HG03575 (cell line): ENCODE data around the gene STARD7.
A peak's percentile ranks its signal among the peaks of the same experiment; 100 is the strongest.
"Not testable (repeated sequence)": the region's sequence is repeated elsewhere in the genome, so short reads cannot be mapped to it uniquely, and the experiment has no call there.

ENCODE experiments used
- ATAC-seq: cut with Tn5 transposase; IDR thresholded peaks from one replicate; pipeline ENCODE4 v1.9.1; 2021; ENCODE audit not compliant: unreplicated experiment, insufficient number of reproducible peaks, low FRiP score; ENCODE audit errors: extremely low read depth

STARD7 gene, protein sequence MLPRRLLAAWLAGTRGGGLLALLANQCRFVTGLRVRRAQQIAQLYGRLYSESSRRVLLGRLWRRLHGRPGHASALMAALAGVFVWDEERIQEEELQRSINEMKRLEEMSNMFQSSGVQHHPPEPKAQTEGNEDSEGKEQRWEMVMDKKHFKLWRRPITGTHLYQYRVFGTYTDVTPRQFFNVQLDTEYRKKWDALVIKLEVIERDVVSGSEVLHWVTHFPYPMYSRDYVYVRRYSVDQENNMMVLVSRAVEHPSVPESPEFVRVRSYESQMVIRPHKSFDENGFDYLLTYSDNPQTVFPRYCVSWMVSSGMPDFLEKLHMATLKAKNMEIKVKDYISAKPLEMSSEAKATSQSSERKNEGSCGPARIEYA

DNA sequence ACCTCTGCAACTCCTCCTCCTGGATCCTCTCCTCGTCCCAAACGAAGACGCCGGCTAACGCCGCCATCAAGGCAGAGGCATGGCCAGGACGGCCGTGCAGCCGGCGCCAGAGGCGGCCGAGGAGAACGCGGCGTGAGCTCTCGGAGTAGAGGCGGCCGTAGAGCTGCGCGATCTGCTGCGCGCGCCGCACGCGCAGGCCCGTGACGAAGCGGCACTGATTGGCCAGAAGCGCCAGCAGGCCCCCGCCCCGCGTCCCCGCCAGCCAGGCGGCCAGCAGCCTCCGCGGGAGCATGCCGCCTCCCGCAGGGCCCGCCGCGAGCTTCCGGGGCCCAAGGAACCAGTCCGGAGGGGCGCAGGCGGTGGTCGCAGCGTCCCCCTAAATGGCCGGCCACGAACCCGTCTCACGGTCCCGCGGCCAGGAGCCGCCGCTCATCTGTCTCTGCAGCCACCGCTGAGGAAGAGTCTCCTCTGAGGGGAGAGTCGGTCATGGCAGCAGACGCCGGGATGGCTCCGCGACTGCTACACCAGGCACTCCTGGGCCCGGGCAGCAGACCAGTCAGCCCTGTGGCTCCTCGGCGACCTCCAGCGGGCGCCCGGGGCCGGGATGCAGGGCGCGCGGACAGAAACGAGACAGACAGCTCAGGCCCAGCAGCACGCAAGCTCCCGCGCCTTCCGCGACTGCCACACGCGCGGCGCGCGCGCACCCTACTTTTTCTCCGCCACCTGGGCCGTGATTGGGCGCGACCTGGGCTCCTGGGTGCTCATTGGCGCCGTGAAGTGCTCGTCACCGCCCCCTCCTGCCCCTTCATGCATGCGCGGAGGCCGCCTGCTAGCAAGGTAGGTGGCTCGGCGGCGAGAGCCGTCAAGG, at the start of gene STARD7:
Gene STARD7 (minus strand): TSS at position 685 of the 868 bp plus-strand sequence. CDS start 393 bp downstream, at position 292.
- no peak for ATAC-seq

DNA sequence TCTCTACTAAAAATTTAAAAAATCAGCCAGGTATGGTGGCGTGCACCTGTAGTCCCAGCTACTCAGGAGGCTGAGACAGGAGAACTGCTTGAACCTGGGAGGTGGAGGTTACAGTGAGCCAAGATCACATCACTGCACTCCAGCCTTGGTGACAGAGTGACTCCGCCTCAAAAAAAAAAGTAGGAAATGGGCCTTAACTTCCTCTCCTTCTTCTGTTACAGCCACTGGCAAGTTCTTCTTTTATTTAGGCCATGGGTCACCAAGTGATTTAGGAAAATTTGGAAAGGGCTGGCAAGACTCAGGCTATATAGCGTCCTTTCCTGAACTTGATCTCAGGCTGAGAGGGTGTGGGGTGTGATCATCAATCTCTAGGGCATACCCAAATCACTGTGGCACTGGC, 49.1 kb upstream of the STARD7 start:
- not testable (repeated sequence) for ATAC-seq

DNA sequence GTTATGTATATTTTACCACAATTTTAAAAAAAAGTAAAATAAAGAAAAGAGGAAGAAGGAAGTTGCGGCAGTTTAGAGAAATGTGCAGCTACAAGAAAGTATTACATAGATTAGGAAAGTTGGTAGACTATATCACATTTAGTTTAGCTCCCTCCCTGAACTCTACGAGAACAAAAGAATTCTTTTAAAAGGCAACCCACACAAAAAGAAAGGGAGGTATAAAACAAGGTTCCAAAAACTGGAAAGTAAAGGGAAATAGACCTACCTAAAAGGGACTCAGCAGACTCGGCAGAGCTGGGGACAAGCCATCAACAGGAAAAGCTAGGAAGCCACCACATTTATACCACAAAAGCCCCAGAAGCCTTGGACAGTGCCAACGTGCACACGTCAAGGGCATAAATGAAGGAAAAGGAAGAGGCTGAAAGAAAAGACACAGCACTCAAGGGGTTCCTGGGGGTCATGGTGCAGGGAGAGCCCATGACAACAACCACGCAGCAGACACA, 48.0 kb upstream of the STARD7 start:
- ATAC-seq: no peak

DNA sequence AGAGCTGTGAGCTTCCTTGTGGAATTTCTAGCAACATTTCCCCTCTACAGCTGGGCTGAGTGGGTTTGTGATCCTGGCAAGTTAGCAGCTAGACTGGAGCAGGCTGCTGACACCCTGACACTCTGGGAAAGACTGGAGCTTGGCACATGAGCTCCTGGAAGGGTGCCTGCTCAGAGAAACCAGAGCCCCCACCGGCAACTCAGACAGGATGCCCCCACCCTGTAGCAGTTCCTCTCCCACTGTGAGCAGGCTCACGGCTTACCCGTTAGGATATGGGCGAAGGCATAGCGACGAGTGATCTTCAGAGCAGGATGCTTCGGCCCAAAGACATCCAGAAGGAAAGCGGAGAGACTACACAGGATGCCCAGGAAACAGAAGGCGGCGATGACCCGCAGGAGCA, 45.9 kb upstream of the STARD7 start:
- ATAC-seq: no peak

DNA sequence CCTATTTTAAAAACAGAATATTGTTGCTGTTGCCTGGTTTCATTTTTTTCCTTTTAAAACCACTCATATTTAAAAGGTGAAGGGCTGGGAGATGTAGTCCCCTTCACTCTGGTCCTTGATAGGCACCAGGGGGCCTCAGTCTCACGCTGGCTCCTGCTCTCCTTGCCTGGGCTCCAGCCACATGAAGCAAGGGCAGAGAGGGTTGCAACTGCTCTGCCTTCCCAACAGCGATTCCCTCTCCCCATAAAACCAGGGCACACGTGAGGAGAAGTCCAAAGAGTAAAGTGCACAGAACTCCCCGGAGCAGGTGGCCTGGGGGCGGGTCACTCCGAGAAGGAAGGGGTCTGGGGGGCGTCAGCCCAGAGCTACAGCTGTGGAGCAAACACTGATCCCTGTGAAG, 44.4 kb upstream of the STARD7 start:
- ATAC-seq: no peak

DNA sequence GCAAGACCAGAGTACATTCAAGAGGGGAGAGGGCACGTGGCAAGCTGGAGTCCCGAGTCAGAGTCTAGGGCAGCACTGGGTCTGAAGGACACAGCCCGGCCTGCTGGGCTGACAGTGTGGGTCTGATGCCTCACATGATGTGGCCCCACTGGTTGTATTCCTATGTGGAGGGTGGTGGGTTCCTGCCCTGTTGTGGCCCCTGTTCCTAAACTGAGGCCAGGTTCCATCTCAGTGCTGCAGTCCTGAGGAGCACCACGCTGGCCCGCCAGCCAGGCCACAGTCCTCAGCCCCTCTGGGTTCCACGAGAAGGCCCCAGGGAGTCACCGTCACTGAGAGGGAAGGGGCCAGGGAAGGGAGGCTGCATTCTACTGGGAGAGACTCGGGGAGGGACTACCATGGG, 43.9 kb upstream of the STARD7 start:
- no peak for ATAC-seq

DNA sequence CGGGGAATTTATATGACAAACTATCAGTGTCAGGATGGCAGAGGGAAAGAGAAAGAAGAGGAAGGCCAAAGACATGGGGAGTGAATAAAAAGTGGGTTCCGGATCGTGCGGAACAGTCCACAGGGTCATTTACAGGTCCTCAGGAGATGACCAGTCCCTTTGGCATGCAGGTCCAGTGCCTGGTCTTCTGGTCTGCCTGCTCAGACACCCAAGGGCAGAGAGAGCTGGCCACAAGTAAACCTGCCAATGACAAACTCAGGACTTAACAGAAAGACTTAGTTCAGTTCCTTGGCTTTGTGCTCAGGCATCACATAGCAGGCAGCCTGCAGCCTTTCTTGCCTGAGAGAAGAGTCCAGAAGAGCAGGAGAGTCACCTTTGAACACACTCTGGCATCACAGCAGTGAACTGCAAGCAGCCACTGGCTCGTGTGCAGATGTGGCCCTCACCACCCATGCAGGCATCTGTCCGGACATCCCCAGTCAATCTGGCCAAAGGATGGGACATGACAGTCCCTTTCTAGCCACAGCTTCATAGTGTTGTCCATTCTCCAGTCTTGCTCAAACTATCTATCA, 43.2 kb upstream of the STARD7 start:
- ATAC-seq: no peak

DNA sequence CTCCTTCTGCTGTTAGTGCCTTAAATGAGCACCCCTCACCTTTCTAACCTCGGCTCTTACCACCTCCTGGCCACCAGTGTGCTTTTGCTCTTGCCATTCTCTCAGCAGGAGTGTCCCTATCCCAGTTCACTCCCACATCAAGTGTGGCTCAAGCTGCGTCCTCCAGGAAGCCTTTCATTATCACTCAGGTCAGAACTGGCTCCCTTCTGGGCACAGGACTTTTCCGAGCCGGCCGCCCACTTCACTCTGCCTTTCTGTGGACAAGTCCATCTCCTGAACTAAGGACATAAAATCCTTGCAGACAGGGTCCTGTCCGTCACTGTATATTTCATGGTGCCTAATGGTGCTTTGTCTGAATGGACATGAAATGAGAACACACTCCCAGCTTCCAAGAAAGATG, 41.6 kb upstream of the STARD7 start:
- ATAC-seq: no peak

DNA sequence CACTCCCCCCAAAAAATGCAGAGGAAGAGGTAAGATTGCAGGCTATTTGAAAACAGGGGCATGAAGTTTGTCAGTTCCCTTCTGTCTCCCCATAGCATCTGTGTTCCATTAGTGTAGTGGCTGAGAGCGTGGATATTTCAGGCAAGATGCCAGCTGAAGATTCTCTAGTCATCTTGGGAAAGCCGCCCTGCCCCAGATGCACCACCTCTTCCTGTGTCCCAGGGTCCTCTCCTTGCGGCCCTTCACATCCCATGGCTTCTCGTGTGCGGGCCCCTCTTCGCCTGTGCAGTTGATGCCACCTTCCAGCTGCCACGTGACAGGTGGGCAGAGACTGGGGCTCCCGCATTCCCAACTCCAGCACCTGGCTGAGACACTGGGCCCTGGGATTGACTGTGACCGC, 41.0 kb upstream of the STARD7 start:
- no peak for ATAC-seq

DNA sequence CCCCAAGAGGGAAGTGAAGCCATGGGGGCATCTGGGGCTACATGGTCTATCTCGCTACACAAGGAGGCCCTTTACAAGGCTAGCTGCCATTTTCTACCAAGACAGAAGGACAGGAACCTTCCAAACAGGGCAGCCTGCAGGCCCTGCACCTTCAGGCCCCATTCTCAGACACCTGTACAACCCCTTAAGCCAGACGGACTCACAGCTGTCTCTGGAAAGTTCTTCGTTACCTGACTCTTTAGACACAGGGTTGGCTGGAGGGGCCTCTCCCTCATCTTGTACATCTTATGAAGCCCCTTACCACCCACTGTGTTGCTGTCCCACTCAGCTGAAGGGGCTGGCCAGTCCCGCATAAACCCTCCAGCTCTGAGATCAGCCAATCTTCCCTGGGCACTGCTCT, 40.0 kb upstream of the STARD7 start:
- no peak for ATAC-seq

DNA sequence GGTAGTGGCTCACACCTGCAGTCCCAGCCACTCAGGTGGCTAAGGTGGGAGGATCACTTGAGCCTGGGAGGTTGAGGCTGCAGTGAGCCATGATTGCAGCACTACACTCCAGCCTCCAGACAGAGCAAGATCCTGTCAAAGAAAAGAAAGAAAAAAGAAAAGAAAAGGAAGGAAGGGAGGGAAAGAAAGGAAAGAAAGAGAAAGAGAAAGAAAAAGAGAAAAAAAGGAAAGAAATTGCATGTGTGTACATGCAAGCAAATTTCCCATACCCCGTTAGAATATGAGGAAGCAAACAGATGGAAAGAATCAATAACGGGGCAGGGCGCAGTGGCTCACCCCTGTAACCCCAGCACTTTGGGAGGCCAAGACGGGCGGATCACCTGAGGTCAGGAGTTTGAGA, 39.3 kb upstream of the STARD7 start:
- no peak for ATAC-seq

DNA sequence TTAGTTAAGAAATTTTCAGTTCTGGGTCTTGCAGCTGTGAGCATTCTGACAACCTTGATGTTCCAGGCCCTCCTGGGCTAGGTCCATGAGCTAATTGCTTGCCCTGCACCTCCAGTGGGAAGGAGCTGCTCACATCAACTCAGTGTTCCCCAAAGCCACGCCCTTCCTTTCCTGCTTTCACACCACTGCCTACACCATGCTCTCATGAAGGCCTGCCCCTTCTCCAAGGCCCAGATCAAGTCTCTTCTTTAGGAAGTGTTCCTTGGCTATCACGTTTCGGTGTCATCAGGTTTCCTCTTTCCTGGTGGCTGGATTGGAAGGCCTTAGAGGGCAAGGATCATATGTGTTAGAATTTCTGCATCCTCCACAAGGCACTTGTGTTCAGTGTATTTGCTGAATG, 38.4 kb upstream of the STARD7 start:
- ATAC-seq: no peak

DNA sequence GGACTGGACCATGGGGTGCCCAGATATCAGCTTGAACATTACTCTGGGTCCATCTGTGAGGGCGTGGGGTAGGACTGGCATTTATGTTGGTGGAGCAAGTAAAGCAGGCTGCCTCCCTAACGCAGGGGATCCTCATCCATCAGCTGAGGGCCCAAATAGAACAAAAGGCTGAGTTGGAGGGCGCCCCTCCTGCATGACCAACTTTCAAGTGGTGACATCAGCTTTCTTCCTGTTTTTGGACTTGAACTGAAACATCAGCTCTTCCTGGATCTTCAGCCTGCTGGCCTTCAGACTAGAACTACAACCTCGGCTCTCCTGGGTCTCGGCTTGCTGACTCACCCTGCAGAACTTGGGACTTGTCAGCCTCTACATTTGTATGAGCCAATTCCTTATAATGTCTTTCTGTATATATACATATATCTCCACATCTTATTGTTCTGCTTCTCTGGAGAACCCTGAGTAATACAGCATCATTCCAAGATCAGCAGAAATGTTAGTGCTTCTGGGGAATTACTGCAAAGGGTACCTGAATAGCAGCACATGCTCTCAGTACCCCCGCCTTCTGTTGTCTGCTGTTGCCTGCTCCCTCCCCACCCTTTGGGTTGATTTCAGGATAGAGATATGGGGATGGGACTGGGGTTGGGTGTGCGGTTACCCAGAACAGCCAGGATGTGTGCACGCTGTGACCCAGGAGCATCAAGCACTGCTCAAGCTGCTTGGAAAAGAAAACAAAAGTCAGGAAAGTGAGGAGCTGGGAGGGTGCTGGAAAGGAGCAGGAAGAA, 37.2 kb upstream of the STARD7 start:
- ATAC-seq: no peak

DNA sequence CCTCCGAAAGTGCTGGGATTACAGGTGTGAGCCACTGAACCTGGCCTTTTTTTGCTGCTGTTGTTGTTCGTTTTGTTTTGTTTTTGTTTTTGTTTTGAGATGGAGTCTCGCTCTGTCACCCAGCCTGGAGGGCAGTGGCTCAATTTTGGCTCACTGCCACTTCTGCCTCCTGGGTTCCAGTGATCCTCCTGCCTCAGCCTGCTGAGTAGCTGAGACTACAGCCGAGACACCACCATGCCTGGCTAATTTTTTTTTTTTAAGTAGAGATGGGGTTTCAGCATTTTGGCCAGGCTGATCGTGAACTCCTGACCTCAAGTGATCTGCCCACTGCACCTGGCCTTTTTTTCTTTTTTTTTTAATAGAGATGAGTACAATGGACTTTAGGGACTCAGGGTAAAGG, 35.2 kb upstream of the STARD7 start:
- ATAC-seq: no peak

DNA sequence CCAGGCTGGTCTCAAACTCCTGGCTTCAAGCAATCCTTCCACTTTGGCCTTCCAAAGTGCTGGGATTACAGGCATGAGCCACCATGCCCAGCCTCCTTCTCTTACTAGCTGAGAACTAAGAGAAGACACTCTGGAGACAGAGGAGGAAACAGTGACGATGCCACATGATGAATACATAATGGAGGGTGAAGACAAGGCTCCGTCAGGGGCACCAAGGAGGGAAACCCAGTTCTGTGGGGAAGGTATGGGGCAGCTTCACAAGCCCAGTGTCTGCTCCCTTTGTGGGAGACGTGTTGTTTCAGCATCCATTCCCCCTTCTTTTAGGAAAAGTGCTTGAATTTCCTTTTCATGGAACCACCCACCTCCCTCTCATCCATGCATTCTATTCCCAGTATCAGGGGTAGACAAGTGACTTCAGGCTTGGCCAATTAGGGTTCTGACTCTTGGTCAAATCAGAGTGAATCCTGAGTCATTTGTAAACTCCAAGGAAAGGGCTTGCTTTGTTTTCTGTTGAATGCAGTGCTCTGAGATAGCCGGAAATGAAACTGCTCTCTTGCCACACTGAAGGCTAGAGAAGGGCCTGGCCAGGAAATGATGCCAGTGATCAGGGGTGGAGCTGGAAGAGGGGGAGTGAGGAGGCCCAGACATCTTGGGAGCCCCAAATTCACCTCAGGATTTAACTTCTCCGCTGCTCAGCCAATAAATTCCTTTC, 33.4 kb upstream of the STARD7 start:
- peak; percentile 57 for ATAC-seq

DNA sequence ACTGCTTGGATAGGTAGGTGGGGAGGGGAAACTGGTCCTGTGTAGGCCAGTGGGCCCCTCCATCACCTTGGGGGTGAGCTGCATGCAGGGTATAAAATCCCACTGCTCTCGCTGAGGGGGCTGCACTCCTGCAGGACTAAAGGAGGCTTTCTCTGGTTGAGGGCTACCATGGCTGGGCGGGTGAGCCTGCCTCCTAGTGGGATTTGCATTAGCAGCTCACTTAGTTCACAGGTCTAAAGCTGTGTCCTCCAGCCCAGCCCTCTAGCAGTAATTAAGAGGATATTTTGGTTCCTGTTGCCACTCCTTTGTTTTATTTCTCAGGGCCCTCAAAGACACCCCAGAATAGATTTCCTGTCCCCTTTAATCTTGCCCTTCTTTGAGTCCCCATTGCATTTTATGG, 32.6 kb upstream of the STARD7 start:
- no peak for ATAC-seq

DNA sequence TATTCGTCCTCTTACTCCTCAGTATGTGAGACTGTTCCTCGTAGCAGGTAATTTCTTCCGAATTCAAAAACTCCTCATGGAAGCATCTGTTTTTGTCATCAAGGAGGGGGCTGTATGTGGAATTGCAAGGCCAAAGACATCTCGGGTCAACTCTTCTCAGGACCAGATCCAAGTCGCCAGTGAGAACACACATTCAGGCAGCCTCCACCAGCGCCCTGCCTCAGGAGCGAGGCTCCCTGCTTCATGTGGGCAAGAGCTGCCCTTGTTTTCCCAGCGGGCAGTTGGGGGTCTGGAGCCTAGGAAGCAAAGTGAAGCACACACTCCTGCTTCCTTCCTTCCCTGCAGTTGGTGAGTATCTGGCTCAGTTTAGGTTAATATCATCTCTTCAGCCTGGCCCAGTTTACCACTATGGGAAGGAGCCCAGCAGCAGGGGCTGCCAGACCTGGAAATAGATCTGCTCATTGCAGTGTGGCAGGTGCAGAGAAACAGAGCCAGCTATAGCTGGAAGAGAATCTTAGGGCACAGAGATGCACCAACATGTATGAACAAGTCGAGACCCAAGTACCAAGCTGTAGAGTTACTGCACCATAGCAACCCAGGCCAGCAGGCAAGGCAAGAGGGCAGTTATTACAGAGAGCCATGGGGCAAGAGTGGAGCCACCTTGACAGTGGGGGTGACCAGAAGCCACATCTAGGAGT, 31.9 kb upstream of the STARD7 start:
- no peak for ATAC-seq

DNA sequence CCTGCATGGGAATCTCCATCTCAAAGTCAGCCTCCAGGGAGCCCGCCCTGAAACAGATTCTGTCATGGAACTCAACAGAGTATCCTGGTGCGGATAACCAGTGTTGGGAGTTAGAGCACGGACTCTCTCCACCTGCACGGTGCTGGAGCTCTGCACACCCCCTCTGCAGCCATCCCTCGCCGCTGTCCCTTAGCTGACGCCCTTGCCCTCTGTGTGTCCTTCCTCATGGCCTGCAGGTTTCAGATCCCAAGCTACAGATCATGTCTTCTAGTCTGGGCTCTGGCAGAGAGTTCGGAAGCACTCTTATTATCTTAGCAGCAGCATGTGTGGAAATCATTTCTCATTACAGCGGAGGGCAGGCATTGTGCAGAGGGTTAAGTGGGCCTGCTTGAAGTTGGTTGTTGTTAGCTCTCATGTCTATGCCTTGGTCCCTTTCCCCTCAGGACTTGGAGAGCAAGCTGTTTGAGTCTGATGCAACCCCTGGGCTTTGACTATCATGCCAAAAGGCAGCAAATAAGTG, 31.2 kb upstream of the STARD7 start:
- no peak for ATAC-seq
